22Rv1 (cell line): ENCODE data around the gene TCAP.

ENCODE experiments used
- ZFX ChIP-seq: fragments of 450-650 bp; IDR thresholded peaks from 2 replicates; pipeline ENCODE4 v1.6.1; 2017; ENCODE audit warnings: antibody characterized with exemption, borderline replicate concordance
- TF ChIP-seq, protein P1 (sequence below): fragments of 450-650 bp; IDR thresholded peaks from 2 replicates; pipeline ENCODE4 v1.5.1; 2017; ENCODE audit warnings: mild to moderate bottlenecking

DNA sequence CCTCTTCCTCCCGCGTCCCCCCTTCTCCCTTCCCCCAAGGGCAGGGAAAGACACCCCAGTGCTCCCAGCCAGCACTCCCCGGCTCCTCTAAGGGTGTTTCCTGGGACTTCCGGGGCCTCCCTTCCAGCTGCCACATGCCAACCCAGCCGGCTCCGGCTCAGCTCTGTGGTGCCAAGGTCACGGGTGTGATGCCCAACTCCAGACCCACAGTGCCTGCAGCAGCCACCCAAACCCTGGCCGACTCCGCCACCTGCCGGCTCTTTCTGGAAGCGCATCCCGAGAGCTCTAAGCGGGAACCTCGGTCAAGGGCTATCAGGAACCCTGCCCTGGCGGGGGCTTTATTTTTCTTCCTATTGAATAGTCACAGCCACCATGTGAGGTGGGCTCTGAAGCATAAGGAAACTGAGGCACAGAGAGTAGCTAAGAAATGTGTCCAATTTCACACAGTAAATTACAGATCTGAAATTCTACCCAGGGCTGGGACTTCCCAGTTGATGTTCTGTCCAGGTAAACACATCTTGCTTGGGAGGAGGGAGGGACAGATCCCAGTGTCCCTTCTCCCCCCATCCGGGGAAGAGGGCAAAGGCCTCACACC is 41.7 kb upstream of the TCAP start:
- TF ChIP-seq, protein P1, sequence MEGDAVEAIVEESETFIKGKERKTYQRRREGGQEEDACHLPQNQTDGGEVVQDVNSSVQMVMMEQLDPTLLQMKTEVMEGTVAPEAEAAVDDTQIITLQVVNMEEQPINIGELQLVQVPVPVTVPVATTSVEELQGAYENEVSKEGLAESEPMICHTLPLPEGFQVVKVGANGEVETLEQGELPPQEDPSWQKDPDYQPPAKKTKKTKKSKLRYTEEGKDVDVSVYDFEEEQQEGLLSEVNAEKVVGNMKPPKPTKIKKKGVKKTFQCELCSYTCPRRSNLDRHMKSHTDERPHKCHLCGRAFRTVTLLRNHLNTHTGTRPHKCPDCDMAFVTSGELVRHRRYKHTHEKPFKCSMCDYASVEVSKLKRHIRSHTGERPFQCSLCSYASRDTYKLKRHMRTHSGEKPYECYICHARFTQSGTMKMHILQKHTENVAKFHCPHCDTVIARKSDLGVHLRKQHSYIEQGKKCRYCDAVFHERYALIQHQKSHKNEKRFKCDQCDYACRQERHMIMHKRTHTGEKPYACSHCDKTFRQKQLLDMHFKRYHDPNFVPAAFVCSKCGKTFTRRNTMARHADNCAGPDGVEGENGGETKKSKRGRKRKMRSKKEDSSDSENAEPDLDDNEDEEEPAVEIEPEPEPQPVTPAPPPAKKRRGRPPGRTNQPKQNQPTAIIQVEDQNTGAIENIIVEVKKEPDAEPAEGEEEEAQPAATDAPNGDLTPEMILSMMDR, result peak; percentile 95
- no peak for TF ChIP-seq ZFX
